HepG2 (cell line): ENCODE results near the gene ACAP2. TPM values are rescaled to one million over a fixed set of nuclear protein-coding genes. Genes with fewer than 3 reads are reported as not detected.

Experiments
- ATAC-seq: fragments of 200-7000 bp; cut with Tn5 transposase; 3 replicates; pipeline ENCODE4 v1.9.1; 2020; ENCODE audit warnings: mild to moderate bottlenecking, moderate library complexity
- BruUV-seq: library from RNA; stranded (reverse); fragments of 400-500 nt; replicated peaks from 2 replicates; lab custom pipeline; 2021; lab: Mats Ljungman, UMichigan
- CTCF ChIA-PET: fragments of 300-600 bp; formaldehyde crosslinking; extraction: SDS; loops from one replicate; lab custom pipeline; 2021; ENCODE audit warnings: low total read pairs, inconsistent platforms, low intra/inter-chr PET ratio; lab: Yijun Ruan, JAX
- POLR2A ChIA-PET: fragments of 350-600 bp; sonication (Branson Sonifier 250); formaldehyde crosslinking; loops from one replicate; lab custom pipeline; 2020; ENCODE audit warnings: antibody characterized with exemption, inconsistent platforms; lab: Yijun Ruan, JAX
- DNase-seq: peaks from one replicate; pipeline ENCODE4 v3.0.0-alpha.2; 2015; ENCODE audit warnings: low spot score
- FAIRE-seq: peaks from 3 replicates; lab custom pipeline; 2011; peaks lifted over from hg19 to GRCh38; lab: Jason Lieb, UNC
- H2AFZ ChIP-seq: one replicate; pipeline ENCODE4 v1.6.1; 2011; ENCODE audit warnings: low read length, inconsistent platforms
- H3K27ac ChIP-seq: fragments of 300-600 bp; 3 replicates; pipeline ENCODE4 v1.8.0; 2011; ENCODE audit warnings: mixed run types, mild to moderate bottlenecking, mixed read lengths, low read length, inconsistent platforms; ENCODE audit not compliant: insufficient read depth; ENCODE audit errors: extremely low read length
- H3K27me3 ChIP-seq, 2 experiments: fragments of 200-600 bp in 1 of 2; 2 replicates in 1 of 2; 3 replicates in 1 of 2; pipeline versions ENCODE4 v1.6.0 to v1.8.0; 2011; ENCODE audit warnings: low read length in 2 of 2, mild to moderate bottlenecking in 2 of 2, moderate library complexity in 2 of 2, inconsistent platforms in 1 of 2; ENCODE audit not compliant: insufficient read depth in 2 of 2, control insufficient read depth in 1 of 2
- H3K36me3 ChIP-seq, 2 experiments: fragments of 200-600 bp in 1 of 2; replicated peaks in 1 of 2; 2 replicates in 1 of 2; 3 replicates in 1 of 2; pipeline versions ENCODE4 v1.5.1 to v1.8.0; 2011; ENCODE audit warnings: low read length in 2 of 2, inconsistent platforms in 1 of 2; ENCODE audit not compliant: insufficient read depth in 2 of 2, control insufficient read depth in 1 of 2
- H3K4me1 ChIP-seq: 2 replicates; pipeline ENCODE4 v1.5.1; 2012; ENCODE audit warnings: low read length, inconsistent platforms; ENCODE audit not compliant: insufficient read depth
- H3K4me2 ChIP-seq: 2 replicates; pipeline ENCODE4 v1.6.0; 2011; ENCODE audit warnings: low read depth, low read length, inconsistent platforms
- H3K4me3 ChIP-seq, 3 experiments: fragments of 200-600 bp in 1 of 3; sonication (generic), shearing (Covaris generic) in 1 of 3; replicated peaks in 1 of 3; 2 replicates each; pipeline ENCODE4 v1.5.1; 2011 to 2016; ENCODE audit warnings: low read length in 3 of 3, inconsistent platforms in 2 of 3, low read depth in 2 of 3, mild to moderate bottlenecking in 2 of 3, control low read depth in 1 of 3, mixed read lengths in 1 of 3; ENCODE audit not compliant: insufficient read depth in 1 of 3
- H3K79me2 ChIP-seq: one replicate; pipeline ENCODE4 v1.6.1; 2011; ENCODE audit warnings: low read length, inconsistent platforms; ENCODE audit not compliant: insufficient read depth
- H3K9ac ChIP-seq: 2 replicates; pipeline ENCODE4 v1.6.0; 2011; ENCODE audit warnings: mild to moderate bottlenecking, low read depth, low read length, inconsistent platforms; ENCODE audit not compliant: insufficient read depth
- H3K9me3 ChIP-seq: 2 replicates; pipeline ENCODE4 v1.5.1; 2012; ENCODE audit warnings: mild to moderate bottlenecking, low read length
- H4K20me1 ChIP-seq: 2 replicates; pipeline ENCODE4 v1.6.0; 2011; ENCODE audit warnings: inconsistent platforms, mild to moderate bottlenecking, low read length, moderate library complexity; ENCODE audit not compliant: insufficient read depth
- FOXM1 ChIP-seq: sonication (generic); formaldehyde crosslinking; IDR thresholded peaks from 2 replicates; pipeline ENCODE4 v1.5.0; 2020; ENCODE audit warnings: missing genetic modification reagents
- MXI1 ChIP-seq: IDR thresholded peaks from 3 replicates; pipeline ENCODE4 v1.6.1; 2012; ENCODE audit warnings: low read depth, low read length, inconsistent platforms, borderline replicate concordance
- PAX8 ChIP-seq: sonication (generic); formaldehyde crosslinking; IDR thresholded peaks from 2 replicates; pipeline ENCODE4 v1.8.0; 2022; ENCODE audit warnings: mild to moderate bottlenecking, missing genetic modification reagents, borderline replicate concordance
- PRPF4 ChIP-seq: fragments of 200-400 bp; formaldehyde crosslinking; IDR thresholded peaks from 2 replicates; pipeline ENCODE4 v1.6.1; 2016; ENCODE audit warnings: low read length, low read depth; ENCODE audit not compliant: poor library complexity, severe bottlenecking
- ZNF260 ChIP-seq: sonication (generic); formaldehyde crosslinking; IDR thresholded peaks from 2 replicates; pipeline ENCODE4 v1.4.0; 2020; ENCODE audit warnings: missing genetic modification reagents, low read depth, mild to moderate bottlenecking, borderline replicate concordance
- ZNF441 ChIP-seq: sonication (generic); formaldehyde crosslinking; IDR thresholded peaks from 2 replicates; pipeline ENCODE4 v1.7.0; 2021; ENCODE audit warnings: missing genetic modification reagents, borderline replicate concordance
- ZNF552 ChIP-seq: sonication (generic); formaldehyde crosslinking; IDR thresholded peaks from 2 replicates; pipeline ENCODE4 v1.9.0; 2022; ENCODE audit warnings: missing genetic modification reagents, mild to moderate bottlenecking, borderline replicate concordance
- ZNF607 ChIP-seq: sonication (generic); formaldehyde crosslinking; IDR thresholded peaks from 2 replicates; pipeline ENCODE4 v1.5.1; 2020; ENCODE audit warnings: missing genetic modification reagents, mild to moderate bottlenecking, borderline replicate concordance
- ZNF615 ChIP-seq: sonication (generic); formaldehyde crosslinking; IDR thresholded peaks from 2 replicates; pipeline ENCODE4 v1.5.0; 2020; ENCODE audit warnings: mild to moderate bottlenecking, missing genetic modification reagents, borderline replicate concordance
- ZSCAN21 ChIP-seq: sonication (generic); formaldehyde crosslinking; IDR thresholded peaks from 2 replicates; pipeline ENCODE4 v1.8.0; 2022; ENCODE audit warnings: mild to moderate bottlenecking, missing genetic modification reagents, moderate library complexity, borderline replicate concordance
- WGBS: methylation state at CpG from one replicate; pipeline ENCODE4 v1.1.6; 2017; ENCODE audit warnings: low lambda C conversion rate; 5-methylcytosine and 5-hydroxymethylcytosine counted together
- in situ Hi-C: cut with HindIII; loops from 2 replicates; pipeline ENCODE4 v1.10.0; 2017; ENCODE audit warnings: low pct_unique_long_range_greater_than_20kb; ENCODE audit not compliant: extremely low pct_ligation_motif_present
- intact Hi-C: fragments of 100-400 bp; cut with micrococcal nuclease; formaldehyde crosslinking; loops from one replicate; pipeline ENCODE4 v1.10.0; 2022; ENCODE audit not compliant: unreplicated experiment
- polyA plus RNA-seq, 8 experiments: library from polyadenylated mRNA; depleted of rRNA in 3 of 8; stranded (reverse) in 7 of 8; unstranded in 1 of 8; fragments of >200 nt; fragmentation: Illumina TruSeq in 4 of 8; extraction: Trizol in 4 of 8; gene quantifications; 2 replicates each; pipeline versions ENCODE4 v1.2.1 to v1.2.3, GENCODE V29; 2011 to 2016; ENCODE audit warnings: low read depth in 4 of 8, missing spikeins in 1 of 8, mixed read lengths in 1 of 8; ENCODE audit not compliant: insufficient read depth in 1 of 8
- total RNA-seq, 5 experiments: library from RNA; depleted of rRNA; stranded (reverse); fragments of >200 nt; fragmentation: Illumina TruSeq; extraction: Trizol; gene quantifications; 2 replicates each; pipeline ENCODE4 v1.2.3, GENCODE V29; 2016; ENCODE audit warnings: low read depth in 1 of 5
- TF ChIP-seq, protein P1 (sequence below): sonication (generic); formaldehyde crosslinking; IDR thresholded peaks from 2 replicates; pipeline ENCODE4 v1.4.0; 2020; ENCODE audit warnings: missing genetic modification reagents
- TF ChIP-seq, protein P2 (sequence below): sonication (generic); formaldehyde crosslinking; IDR thresholded peaks from 2 replicates; pipeline ENCODE4 v1.8.0; 2022; ENCODE audit warnings: missing genetic modification reagents, mild to moderate bottlenecking, moderate library complexity, borderline replicate concordance
- TF ChIP-seq, protein P3 (sequence below): sonication (generic); formaldehyde crosslinking; IDR thresholded peaks from 2 replicates; pipeline ENCODE4 v1.4.0; 2020; ENCODE audit warnings: missing genetic modification reagents

Gene ACAP2
- total and polyA plus RNA-seq, 2 of the 13 experiments (the other 11 are each of a cell fraction or from before 2014, with no cell fraction given), result 7.3 to 23.9 TPM

DNA sequence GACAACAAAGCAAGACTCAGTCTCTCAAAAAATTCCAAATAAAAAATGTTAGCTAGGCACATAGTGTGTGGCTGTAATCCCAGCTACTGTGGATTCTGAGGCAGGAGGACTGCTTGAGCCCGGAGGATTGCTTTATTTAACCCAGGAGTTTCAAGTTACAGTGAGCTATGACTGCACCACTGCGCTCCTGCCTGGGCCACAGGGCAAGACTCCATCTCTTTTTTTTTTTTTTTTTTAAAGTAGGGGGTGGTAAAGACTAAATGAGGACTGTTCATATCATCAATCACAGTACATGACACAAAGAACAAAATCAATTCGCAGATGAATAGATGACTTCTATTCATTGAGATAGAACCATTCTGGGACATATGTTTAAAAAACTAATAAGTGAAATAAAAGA lies 48.1 kb downstream of the ACAP2 start:
- no peaks in the 10 kb centered on the region for H4K20me1 ChIP-seq
- intact Hi-C loops, result no loop called here
- peaks cover 3% of the 10 kb centered on the region for H3K79me2 ChIP-seq
- H3K9ac ChIP-seq, result no peak overlapping the region
- H3K27ac ChIP-seq, result no peak overlapping the region
- no peak for DNase-seq
- FAIRE-seq, result no peak
- no peaks in the 10 kb centered on the region; a peak in 1 of 5 replicates for H3K36me3 ChIP-seq
- H3K4me1 ChIP-seq, result peaks cover 19% of the 10 kb centered on the region
- H3K9me3 ChIP-seq, result no peaks in the 10 kb centered on the region
- no peak overlapping the region for H2AFZ ChIP-seq
- no peak overlapping the region for H3K4me3 ChIP-seq
- in situ Hi-C loops, result no loop called here
- H3K4me2 ChIP-seq, result no peak overlapping the region
- WGBS, result 83% methylated on average over 3 of the region's 3 CpGs
- POLR2A ChIA-PET, result no interaction called here
- no TSS peak for BruUV-seq
- no peaks in the 10 kb centered on the region for H3K27me3 ChIP-seq
- CTCF ChIA-PET, result no interaction called here
- ATAC-seq, result no peak; the same call in 2 of the 3 replicates
- no peak for TF ChIP-seq ZNF260
- TF ChIP-seq, protein P1, sequence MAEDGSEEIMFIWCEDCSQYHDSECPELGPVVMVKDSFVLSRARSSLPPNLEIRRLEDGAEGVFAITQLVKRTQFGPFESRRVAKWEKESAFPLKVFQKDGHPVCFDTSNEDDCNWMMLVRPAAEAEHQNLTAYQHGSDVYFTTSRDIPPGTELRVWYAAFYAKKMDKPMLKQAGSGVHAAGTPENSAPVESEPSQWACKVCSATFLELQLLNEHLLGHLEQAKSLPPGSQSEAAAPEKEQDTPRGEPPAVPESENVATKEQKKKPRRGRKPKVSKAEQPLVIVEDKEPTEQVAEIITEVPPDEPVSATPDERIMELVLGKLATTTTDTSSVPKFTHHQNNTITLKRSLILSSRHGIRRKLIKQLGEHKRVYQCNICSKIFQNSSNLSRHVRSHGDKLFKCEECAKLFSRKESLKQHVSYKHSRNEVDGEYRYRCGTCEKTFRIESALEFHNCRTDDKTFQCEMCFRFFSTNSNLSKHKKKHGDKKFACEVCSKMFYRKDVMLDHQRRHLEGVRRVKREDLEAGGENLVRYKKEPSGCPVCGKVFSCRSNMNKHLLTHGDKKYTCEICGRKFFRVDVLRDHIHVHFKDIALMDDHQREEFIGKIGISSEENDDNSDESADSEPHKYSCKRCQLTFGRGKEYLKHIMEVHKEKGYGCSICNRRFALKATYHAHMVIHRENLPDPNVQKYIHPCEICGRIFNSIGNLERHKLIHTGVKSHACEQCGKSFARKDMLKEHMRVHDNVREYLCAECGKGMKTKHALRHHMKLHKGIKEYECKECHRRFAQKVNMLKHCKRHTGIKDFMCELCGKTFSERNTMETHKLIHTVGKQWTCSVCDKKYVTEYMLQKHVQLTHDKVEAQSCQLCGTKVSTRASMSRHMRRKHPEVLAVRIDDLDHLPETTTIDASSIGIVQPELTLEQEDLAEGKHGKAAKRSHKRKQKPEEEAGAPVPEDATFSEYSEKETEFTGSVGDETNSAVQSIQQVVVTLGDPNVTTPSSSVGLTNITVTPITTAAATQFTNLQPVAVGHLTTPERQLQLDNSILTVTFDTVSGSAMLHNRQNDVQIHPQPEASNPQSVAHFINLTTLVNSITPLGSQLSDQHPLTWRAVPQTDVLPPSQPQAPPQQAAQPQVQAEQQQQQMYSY (CRISPR knock-in tag), result no peak
- TF ChIP-seq PAX8, result no peak
- no peak for TF ChIP-seq ZNF441 (CRISPR knock-in tag)
- no peak for TF ChIP-seq MXI1
- no peak for TF ChIP-seq PRPF4
- TF ChIP-seq FOXM1, result no peak
- TF ChIP-seq ZSCAN21 (CRISPR knock-in tag), result no peak
- no peak for TF ChIP-seq ZNF552 (CRISPR knock-in tag)
- TF ChIP-seq, protein P2, sequence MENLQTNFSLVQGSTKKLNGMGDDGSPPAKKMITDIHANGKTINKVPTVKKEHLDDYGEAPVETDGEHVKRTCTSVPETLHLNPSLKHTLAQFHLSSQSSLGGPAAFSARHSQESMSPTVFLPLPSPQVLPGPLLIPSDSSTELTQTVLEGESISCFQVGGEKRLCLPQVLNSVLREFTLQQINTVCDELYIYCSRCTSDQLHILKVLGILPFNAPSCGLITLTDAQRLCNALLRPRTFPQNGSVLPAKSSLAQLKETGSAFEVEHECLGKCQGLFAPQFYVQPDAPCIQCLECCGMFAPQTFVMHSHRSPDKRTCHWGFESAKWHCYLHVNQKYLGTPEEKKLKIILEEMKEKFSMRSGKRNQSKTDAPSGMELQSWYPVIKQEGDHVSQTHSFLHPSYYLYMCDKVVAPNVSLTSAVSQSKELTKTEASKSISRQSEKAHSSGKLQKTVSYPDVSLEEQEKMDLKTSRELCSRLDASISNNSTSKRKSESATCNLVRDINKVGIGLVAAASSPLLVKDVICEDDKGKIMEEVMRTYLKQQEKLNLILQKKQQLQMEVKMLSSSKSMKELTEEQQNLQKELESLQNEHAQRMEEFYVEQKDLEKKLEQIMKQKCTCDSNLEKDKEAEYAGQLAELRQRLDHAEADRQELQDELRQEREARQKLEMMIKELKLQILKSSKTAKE (CRISPR knock-in tag), result no peak
- TF ChIP-seq ZNF607 (CRISPR knock-in tag), result no peak
- TF ChIP-seq ZNF615 (CRISPR knock-in tag), result no peak
- TF ChIP-seq, protein P3, sequence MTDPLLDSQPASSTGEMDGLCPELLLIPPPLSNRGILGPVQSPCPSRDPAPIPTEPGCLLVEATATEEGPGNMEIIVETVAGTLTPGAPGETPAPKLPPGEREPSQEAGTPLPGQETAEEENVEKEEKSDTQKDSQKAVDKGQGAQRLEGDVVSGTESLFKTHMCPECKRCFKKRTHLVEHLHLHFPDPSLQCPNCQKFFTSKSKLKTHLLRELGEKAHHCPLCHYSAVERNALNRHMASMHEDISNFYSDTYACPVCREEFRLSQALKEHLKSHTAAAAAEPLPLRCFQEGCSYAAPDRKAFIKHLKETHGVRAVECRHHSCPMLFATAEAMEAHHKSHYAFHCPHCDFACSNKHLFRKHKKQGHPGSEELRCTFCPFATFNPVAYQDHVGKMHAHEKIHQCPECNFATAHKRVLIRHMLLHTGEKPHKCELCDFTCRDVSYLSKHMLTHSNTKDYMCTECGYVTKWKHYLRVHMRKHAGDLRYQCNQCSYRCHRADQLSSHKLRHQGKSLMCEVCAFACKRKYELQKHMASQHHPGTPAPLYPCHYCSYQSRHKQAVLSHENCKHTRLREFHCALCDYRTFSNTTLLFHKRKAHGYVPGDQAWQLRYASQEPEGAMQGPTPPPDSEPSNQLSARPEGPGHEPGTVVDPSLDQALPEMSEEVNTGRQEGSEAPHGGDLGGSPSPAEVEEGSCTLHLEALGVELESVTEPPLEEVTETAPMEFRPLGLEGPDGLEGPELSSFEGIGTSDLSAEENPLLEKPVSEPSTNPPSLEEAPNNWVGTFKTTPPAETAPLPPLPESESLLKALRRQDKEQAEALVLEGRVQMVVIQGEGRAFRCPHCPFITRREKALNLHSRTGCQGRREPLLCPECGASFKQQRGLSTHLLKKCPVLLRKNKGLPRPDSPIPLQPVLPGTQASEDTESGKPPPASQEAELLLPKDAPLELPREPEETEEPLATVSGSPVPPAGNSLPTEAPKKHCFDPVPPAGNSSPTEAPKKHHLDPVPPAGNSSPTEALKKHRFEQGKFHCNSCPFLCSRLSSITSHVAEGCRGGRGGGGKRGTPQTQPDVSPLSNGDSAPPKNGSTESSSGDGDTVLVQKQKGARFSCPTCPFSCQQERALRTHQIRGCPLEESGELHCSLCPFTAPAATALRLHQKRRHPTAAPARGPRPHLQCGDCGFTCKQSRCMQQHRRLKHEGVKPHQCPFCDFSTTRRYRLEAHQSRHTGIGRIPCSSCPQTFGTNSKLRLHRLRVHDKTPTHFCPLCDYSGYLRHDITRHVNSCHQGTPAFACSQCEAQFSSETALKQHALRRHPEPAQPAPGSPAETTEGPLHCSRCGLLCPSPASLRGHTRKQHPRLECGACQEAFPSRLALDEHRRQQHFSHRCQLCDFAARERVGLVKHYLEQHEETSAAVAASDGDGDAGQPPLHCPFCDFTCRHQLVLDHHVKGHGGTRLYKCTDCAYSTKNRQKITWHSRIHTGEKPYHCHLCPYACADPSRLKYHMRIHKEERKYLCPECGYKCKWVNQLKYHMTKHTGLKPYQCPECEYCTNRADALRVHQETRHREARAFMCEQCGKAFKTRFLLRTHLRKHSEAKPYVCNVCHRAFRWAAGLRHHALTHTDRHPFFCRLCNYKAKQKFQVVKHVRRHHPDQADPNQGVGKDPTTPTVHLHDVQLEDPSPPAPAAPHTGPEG (CRISPR knock-in tag), result no peak
